ENCODE measurements around the gene FRY. TPM values are rescaled to one million over a fixed set of nuclear protein-coding genes. Genes with fewer than 3 reads are reported as not detected.

FRY gene
- total and polyA plus RNA-seq, 9 of the 15 experiments (the other 6 are each of a cell fraction or from before 2014, with no cell fraction given) = 0.03 to 0.31 (median 0.11) TPM; not detected in 3

- TF ChIP-seq TAF15 (IDR thresholded peaks at IDR 0.05; ENCODE audit: low read depth, low read length) (no peak), MTA1 (IDR thresholded peaks at IDR 0.05; ENCODE audit: borderline replicate concordance) (no peak), CAMTA2 (CRISPR knock-in tag; conservative IDR thresholded peaks at IDR 0.05) (no peak), ZKSCAN3 (CRISPR knock-in tag; IDR thresholded peaks at IDR 0.05) (no peak), ZNF707 (CRISPR knock-in tag; conservative IDR thresholded peaks at IDR 0.05) (no peak), NELFE (IDR thresholded peaks at IDR 0.05; ENCODE audit: insufficient read depth, insufficient read length) (no peak), SAP30 (IDR thresholded peaks at IDR 0.05; ENCODE audit: borderline replicate concordance, insufficient read depth, low read depth, low read length, poor library complexity, severe bottlenecking) (no peak)
- TF ChIP-seq, protein P1, sequence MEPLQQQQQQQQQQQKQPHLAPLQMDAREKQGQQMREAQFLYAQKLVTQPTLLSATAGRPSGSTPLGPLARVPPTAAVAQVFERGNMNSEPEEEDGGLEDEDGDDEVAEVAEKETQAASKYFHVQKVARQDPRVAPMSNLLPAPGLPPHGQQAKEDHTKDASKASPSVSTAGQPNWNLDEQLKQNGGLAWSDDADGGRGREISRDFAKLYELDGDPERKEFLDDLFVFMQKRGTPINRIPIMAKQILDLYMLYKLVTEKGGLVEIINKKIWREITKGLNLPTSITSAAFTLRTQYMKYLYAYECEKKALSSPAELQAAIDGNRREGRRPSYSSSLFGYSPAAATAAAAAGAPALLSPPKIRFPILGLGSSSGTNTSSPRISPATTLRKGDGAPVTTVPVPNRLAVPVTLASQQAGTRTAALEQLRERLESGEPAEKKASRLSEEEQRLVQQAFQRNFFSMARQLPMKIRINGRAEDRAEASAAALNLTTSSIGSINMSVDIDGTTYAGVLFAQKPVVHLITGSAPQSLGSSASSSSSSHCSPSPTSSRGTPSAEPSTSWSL (CRISPR knock-in tag; IDR thresholded peaks at IDR 0.05; ENCODE audit: borderline replicate concordance) = no peak
- TF ChIP-seq, protein P2, sequence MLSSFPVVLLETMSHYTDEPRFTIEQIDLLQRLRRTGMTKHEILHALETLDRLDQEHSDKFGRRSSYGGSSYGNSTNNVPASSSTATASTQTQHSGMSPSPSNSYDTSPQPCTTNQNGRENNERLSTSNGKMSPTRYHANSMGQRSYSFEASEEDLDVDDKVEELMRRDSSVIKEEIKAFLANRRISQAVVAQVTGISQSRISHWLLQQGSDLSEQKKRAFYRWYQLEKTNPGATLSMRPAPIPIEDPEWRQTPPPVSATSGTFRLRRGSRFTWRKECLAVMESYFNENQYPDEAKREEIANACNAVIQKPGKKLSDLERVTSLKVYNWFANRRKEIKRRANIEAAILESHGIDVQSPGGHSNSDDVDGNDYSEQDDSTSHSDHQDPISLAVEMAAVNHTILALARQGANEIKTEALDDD (IDR thresholded peaks at IDR 0.05) = no peak
- no peak for FAIRE-seq
- H3K9me3 ChIP-seq (replicated peaks; ENCODE audit: control insufficient read depth, insufficient read depth, low read depth, low read length) = no peaks in the 10 kb centered on the region
- H3K9ac ChIP-seq (ENCODE audit: insufficient read depth in 1 of 2, low read depth in 2 of 2, low read length in 2 of 2) = no peak overlapping the region
- no peak for DNase-seq (ENCODE audit: extremely low read depth in 1 of 4, low spot score in 3 of 4)
- no peak overlapping the region for H2AFZ ChIP-seq (ENCODE audit: low read depth, low read length)
- no peaks in the 10 kb centered on the region for H3K79me2 ChIP-seq (ENCODE audit: control insufficient read depth, insufficient read depth, low read length)
- H3K4me3 ChIP-seq = no peak overlapping the region
- ChIA-PET CTCF (ENCODE audit: low intra/inter-chr PET ratio) (no interaction called here), POLR2A (interaction anchor here (0.5 kb wide), 1 partner anchor 72 kb away, joined by 4 read pairs; no protein-coding TSS in a partner anchor)
- 0% methylated on average over 2 of the region's 2 CpGs for WGBS (ENCODE audit: insufficient coverage, low coverage, missing lambda C conversion rate)
- intact Hi-C loops (cut with micrococcal nuclease) = no loop called here
- no peaks in the 10 kb centered on the region for H3K4me1 ChIP-seq (replicated peaks in 1 of 2; ENCODE audit: control insufficient read depth in 2 of 2, insufficient read depth in 2 of 2, low read length in 2 of 2)
- no peak overlapping the region for H3K4me2 ChIP-seq (ENCODE audit: insufficient read depth, low read length)
- no peaks in the 10 kb centered on the region for H4K20me1 ChIP-seq (replicated peaks; ENCODE audit: control insufficient read depth, insufficient read depth, low read length)
- no peaks in the 10 kb centered on the region for H3K9me1 ChIP-seq (ENCODE audit: control insufficient read depth, insufficient read depth, low read length)
- BruUV-seq (replicated peaks) = no TSS peak
- H3K27me3 ChIP-seq (ENCODE audit: control insufficient read depth in 2 of 2, insufficient read depth in 2 of 2, low read length in 2 of 2) = no peaks in the 10 kb centered on the region
- no peaks in the 10 kb centered on the region for H3K36me3 ChIP-seq (ENCODE audit: control insufficient read depth, insufficient read depth, low read length)
- H3K27ac ChIP-seq (ENCODE audit: extremely low read depth, low read depth, low read length) = no peak overlapping the region
- in situ Hi-C loops (cut with MboI) = no loop called here
- ATAC-seq = no peak
These were observed 49.5 kb upstream of the FRY start for GRCh38 chr13:31982124-31982523.

Measured in K562 (cell line).